HG02884 (cell line): Measurements from ENCODE around the gene GMPR.

ENCODE experiments used
- ATAC-seq: cut with Tn5 transposase; IDR thresholded peaks from one replicate; pipeline ENCODE4 v1.9.1; 2021; ENCODE audit warnings: mild to moderate bottlenecking, moderate library complexity; ENCODE audit not compliant: unreplicated experiment

The GMPR gene

GRCh38 chr6:16270178-16270794 lies 31.9 kb downstream of the GMPR start:
- ATAC-seq = no peak

DNA sequence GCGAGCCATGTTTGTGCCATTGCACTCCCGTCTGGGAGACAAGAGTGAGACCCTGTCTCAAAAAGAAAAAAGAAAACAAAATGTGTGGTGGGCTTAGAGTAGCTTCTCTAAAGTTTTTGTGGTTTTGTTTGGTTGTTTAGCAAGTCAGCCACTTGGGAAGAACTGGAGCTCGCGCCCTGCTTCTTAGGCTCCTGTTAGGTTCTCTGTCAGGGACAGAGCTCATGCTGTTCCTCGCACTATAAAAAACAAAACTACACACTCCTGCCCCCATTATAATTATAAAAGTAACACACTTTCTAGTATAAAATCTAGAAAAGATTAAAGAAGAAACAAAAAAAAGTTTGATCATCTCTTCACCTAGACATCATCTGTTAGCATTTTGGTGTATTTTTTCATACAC lies 33.0 kb downstream of the GMPR start:
- no peak for ATAC-seq

DNA sequence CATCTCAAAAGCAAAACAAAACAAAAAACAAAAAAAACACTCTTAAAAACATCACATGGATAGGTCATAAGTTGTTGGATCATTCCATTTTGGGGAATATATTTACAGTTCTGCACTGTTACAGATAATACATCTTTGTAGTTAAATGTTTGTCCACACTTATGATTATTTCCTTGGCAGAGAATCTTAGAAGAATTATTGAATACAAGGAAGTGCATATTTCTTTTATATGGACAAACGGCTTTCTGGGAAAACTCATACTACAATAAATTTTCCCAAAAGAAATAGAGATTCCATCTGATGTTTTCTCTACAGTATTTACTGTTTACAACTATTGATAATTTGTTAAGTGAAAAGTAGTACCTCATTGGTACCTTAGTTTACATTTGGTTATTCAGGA lies 33.8 kb downstream of the GMPR start:
- no peak for ATAC-seq

DNA sequence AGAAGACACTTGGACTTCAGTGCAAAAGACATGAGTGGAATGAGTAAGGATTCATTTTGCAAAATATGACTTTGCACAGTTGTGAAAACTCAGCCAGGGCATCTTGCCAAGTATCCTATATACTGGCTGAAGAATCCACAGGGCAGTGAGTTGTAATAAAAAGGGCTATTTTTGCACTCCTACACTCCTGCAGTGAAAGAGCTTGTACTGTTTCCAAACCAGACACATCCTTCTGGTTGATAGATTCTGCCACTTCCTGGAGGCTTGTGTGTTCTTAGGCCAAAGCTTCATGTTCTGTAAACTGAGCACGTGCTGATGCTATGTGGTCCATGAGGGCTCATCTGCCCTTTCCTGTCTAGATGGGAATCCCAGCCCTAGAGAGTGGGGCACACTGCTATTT lies 34.9 kb downstream of the GMPR start:
- ATAC-seq = no peak

DNA sequence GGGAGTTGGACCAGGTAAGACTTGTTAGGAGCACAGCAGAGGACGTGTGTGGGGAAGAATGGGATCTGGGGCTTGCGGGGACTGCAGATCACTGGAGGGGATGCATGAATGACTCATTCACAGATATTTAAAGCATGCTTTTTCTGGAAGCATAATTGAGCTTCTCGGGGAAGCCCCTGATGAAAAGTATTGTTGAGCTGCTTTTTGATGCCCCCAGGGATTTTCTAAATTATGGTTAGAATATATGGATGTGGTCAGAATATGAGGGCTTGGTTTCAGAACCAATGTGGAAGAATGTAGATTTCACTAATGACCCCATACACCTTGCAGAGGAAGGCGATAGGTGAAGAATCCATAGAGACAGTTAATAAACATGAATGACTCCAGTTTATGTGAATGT lies 36.1 kb downstream of the GMPR start:
- ATAC-seq = no peak

DNA sequence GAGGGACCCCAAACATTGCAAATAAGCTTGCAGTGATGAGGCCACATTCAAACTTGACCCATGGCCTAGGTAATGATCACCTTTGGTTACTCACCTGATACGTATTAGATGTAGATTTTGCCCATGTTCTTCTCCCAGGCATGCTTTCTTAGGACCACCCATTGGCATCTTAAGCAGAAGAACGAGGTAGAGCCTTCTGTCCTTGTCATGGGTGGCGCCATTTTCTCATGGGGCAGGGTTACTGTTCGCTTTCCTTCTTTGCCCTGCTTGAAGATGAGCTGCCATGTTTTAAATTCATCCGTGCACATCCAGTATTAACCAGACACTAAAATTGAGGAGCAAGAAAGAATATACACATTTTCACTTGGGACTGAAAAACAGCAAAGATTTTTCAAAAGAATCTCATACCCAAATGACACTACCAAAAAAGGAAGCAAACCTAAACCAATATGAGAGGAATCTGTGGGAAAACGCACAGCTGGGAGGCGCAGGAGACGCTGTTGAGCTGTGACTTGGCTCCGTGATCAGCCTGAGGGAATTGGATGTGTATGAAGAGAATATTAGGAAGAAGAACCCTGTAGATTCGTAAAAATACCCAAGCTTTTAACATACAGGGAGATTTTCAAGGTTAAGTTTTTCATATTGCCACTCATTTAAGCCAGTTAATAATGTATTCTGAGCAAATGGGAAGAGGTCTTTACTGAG lies 36.6 kb downstream of the GMPR start:
- ATAC-seq = no peak

- peak; percentile 55 for ATAC-seq
Observed at GRCh38 chr6:16277101-16277981, 39.0 kb downstream of the GMPR start.

- no peak for ATAC-seq
Observed at GRCh38 chr6:16278048-16278724, 39.8 kb downstream of the GMPR start.

- ATAC-seq = no peak
Observed at GRCh38 chr6:16278750-16279149, 40.4 kb downstream of the GMPR start.

DNA sequence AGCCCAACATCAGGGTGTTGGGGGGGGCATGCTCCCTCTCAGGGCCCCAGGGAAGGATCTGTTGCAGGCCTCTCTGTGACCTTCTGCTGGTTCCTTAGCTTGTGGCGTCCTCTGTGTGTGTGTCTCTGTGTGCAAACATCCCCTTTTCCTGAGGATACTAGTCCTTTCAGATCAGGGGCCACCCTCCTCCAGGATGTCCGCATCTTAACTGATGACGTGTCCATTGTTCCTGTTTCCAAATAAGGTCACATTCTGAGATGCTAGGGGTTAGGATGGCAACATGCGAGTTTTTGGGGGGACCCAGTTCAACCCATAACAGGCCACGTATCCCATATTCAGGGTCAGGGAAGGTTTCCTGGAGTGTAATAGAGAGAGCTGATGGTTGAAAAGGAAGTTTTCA lies 40.9 kb downstream of the GMPR start:
- no peak for ATAC-seq

DNA sequence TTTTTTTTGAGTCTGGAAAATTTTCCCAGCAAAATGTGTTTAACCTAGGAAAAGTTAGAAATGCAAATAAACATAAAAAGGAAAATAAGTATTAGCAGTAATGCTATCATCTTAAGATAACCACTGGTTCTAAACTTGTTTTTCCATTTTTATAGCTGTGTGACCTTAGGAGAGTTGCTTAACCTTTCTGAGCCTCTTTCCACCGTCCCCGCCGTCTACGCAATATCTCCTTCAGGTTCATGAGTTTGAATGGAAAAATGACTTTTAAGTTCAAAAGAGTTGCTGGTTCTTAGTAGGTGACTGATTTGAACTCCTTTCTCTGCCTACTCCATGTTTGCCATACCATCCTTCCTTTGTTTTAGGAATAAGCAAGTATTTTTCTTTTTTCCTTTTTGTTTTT lies 44.0 kb downstream of the GMPR start:
- ATAC-seq = no peak

GRCh38 chr6:16284472-16284871 lies 46.1 kb downstream of the GMPR start:
- ATAC-seq = no peak

GRCh38 chr6:16285467-16286150 lies 47.2 kb downstream of the GMPR start:
- ATAC-seq = no peak

DNA sequence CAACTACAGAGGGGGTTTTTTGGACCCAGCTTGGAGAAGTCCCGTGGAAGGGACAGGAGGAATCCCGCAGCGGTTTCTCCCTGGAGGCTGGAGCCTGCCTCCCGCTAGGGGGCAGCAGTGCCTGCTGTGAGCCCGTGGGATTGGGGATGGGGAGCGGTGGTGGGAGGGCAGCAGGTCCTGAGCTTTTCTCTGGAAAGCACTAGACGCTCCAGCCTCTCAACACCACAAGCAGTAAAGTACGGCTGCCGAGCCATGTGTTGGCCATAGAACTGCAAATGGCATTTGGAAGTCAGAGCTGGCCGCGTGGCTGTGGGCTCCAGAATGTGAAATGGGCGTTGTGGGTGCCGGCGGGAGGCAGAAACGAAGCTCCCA lies 47.8 kb downstream of the GMPR start:
- no peak for ATAC-seq

DNA sequence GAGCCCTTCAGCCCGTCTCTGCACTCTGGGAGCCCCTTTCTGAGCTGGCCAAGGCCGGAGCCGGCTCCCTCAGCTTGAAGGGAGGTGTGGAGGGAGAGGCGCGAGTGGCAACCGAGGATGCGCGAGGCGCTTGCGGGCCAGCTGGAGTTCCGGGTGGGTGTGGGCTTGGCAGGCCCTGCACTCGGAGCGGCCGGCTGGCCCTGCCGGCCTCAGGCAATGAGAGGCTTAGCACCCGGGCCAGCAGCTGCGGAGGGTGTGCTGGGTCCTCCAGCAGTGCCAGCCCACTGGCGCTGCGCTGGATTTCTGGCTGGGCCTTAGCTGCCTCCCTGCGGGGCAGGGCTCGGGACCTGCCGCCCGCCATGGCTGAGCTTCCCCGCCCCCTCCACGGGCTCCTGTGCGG lies 49.8 kb downstream of the GMPR start:
- ATAC-seq = no peak

DNA sequence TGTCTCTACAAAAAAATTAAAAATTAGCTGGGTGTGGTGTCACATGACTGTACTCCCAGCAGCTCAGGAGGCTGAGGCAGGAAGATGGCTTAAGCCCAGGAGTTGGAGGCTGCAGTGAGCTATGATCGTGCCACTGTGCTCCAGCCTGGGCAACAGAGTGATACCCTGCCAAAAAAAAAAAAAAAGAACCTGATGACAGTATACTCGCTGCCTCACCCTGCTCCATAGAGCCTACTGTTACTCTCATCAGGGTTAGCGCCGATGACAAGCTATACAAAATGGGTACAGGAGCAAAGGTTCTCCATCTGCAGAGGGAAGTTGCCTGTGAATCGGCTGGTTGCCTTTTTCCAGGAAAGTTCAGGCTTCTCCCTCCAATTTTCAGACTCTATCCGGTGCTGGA lies 53.4 kb downstream of the GMPR start:
- ATAC-seq = no peak

DNA sequence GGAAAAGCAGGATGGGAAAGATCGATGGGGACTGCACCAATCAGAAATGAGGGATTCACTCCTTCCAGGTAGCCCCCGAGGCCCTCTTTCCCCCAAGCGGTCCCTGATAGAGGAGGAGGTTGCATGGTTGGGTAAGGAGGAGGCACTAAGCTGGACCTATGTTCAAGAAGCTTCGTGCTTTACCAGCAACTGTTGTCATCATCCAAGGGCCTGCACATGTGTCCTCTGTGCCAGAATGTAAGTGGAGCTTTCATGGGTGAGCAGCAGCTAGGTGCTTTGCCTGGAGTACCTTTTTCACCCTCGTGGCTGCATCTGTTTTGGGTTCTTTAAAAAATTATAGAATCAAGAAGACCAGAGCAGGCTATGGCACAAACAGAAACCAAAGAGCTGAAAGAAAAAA lies 54.0 kb downstream of the GMPR start:
- no peak for ATAC-seq

- no peak for ATAC-seq
Observed at GRCh38 chr6:16292942-16293341, 54.6 kb downstream of the GMPR start.

GRCh38 chr6:16294371-16294770 lies 56.0 kb downstream of the GMPR start:
- ATAC-seq = no peak

GRCh38 chr6:16295060-16295459 lies 56.7 kb downstream of the GMPR start:
- ATAC-seq = no peak

DNA sequence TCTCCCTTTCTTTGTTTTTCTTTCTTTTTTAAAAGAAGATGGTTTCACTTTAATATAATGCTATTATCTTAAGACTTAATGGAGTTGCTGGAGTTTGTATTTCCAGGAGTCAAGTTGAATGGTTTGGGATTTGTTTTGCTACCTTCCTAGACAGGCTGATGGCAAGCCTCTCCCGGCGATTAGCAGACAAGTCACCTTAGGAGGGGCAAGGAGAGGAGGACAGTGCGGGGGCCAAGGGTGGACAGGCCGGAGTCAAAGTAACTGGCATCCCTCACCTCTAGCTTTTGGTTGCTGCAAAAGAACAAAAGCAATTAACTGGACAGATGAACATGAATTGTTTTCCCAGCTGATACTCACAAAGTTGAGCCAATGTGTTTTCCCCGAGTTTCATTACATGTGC lies 57.1 kb downstream of the GMPR start:
- ATAC-seq = no peak
